HTR-8/SVneo (cell line): ENCODE measurements around the gene NLRP1.
A peak's percentile ranks its signal among the peaks of the same experiment; 100 is the strongest.

ENCODE experiments used
- DNase-seq: peaks from one replicate; pipeline ENCODE4 v3.0.0; 2011; ENCODE audit warnings: low spot score, mixed read lengths; ENCODE audit not compliant: insufficient read length
- FAIRE-seq: peaks from 2 replicates; lab custom pipeline; 2011; peaks lifted over from hg19 to GRCh38; lab: Jason Lieb, UNC

The NLRP1 gene

GRCh38 chr17:5558815-5559785 is 25.2 kb downstream of the NLRP1 start:
- no peak for DNase-seq
- FAIRE-seq = no peak

DNA sequence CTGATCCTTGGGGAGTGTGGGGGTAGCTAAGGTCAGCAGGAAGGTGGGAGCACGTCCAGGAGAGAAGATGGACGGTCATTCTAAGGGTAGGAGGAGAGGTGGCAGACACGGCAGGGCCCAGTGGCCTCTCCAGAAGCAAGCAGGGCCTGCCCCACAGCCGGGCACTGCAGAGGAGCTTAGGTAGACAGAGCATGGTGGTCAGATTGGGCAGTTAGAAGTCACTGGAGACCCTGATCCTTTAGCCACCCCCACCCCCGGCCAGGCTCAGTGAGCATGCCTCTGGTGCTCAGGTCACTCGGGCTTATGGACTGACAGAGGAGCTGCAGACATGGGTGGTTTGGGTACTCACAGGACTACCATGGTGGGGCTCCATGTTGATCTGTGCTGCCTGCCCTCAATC is 26.3 kb downstream of the NLRP1 start:
- FAIRE-seq (no peak), DNase-seq (no peak)

DNA sequence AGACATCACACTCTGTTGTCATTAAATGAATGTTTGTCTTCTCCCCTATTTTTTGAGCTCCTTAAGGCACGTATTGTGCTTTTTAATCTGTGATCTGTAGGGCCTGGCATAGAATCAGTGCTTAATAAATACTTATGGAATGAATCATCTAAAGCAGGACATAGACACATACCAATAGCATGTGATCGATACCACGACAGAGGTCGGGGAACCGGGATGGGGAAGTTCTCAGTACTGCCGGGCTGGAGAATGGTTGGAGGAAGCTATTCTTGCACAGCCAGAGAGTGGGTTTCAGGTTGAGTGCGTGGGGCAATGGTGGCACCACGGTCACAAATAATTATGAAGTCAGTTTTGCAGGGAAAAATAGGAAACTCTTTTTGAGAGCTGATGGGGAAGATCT is 26.8 kb downstream of the NLRP1 start:
- FAIRE-seq (peak; percentile 36), DNase-seq (peak; percentile 47)

DNA sequence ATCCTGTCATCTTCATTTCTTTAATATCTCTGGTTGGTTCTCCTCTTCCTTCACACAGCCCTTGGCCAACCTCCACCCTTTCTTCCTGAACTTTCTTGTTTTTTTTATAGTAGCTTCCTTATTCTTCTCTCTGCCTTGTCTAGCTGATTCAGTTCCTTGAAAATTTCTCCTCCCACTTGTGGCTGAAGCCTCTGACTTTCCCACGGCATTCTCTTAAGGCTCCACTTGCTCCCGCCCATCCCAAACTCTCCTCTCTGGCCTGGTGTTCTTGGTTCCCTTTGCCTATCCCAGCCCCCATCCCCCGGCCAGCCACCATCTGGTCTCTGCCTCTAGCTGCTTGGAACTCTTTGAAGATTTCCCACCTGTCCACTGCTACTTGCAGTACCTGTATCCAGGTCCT is 29.1 kb downstream of the NLRP1 start:
- FAIRE-seq (no peak), DNase-seq (no peak)

- DNase-seq (no peak), FAIRE-seq (no peak)
These were observed 30.8 kb downstream of the NLRP1 start for GRCh38 chr17:5553479-5553878.

- DNase-seq = no peak
- FAIRE-seq = no peak
These were observed 31.5 kb downstream of the NLRP1 start for GRCh38 chr17:5552841-5553240.

- peak; percentile 95 for FAIRE-seq
These were observed 39.0 kb downstream of the NLRP1 start for GRCh38 chr17:5545051-5545987.

GRCh38 chr17:5544115-5544514 is 40.2 kb downstream of the NLRP1 start:
- FAIRE-seq (no peak), DNase-seq (no peak)

More at GRCh38 chr17:5545051-5545987, 39.0 kb downstream of the NLRP1 start:
- no peak for DNase-seq

DNA sequence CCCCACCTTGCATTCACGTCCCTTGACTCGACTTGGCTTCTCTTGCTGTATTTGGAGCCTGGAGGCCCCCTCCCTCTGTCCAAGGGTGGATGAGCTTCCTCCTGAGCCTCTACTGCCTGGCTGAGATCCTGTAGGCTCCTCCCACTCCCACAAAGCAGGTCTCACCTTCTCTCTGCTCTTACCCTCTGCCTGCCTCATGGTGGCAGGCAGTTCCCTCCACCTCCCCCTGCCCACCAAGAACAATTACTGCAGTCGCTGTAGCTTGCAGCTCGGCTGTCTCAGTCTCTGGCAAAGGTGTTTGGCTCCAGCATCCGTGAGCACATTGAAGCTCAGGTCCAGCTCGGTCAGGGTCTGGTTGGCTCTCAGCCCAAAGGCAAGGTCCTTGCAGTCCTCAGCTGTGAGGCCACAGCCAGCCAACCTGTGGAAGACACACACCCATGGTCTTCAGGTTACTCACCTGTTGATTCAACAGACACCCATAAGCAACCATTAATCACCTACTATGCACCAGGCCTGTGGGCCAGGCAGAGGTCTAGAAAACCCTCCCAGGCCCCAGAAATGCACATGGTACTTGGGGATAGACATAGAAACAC is 42.6 kb downstream of the NLRP1 start:
- DNase-seq (no peak), FAIRE-seq (no peak)

DNA sequence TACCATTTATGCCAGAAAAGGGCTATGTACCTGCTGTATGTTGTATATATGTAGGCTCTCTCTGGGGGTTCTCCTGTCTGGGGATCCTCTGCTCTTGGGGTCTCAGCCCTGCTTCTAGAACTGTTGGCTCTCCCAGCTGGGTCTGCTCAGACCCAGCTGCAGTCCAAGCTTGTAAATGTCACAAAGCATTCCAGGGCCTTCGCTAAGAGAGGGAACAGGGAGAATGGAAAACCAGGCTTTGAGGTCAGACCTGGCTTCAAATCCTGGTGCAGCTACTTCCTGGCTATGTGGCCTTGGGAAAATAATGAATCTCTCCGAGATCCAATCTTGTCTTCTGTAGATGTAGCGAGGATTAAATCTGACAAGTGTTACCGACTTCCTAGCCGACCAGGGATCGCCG is 44.0 kb downstream of the NLRP1 start:
- DNase-seq = no peak
- FAIRE-seq = no peak

DNA sequence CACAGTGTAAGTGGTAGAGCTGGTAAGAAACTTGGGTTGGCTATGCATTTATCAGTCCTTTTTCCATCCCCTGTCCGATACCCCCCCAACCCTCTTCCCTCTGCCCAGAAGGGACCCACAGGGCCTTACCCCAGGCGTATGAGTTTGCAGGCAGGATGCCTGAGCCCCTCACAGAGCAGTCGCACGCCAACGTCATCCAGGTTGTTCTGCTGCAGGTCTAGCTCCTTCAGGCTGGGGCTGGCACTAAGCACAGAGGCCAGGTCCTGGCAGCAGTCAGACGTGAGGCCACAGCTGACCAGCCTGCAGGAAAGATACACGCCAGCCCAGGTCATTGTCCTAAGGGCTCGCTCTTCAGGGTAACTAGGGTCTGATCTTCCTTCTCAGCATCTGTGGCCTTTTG is 45.0 kb downstream of the NLRP1 start:
- no peak for DNase-seq
- FAIRE-seq = no peak

DNA sequence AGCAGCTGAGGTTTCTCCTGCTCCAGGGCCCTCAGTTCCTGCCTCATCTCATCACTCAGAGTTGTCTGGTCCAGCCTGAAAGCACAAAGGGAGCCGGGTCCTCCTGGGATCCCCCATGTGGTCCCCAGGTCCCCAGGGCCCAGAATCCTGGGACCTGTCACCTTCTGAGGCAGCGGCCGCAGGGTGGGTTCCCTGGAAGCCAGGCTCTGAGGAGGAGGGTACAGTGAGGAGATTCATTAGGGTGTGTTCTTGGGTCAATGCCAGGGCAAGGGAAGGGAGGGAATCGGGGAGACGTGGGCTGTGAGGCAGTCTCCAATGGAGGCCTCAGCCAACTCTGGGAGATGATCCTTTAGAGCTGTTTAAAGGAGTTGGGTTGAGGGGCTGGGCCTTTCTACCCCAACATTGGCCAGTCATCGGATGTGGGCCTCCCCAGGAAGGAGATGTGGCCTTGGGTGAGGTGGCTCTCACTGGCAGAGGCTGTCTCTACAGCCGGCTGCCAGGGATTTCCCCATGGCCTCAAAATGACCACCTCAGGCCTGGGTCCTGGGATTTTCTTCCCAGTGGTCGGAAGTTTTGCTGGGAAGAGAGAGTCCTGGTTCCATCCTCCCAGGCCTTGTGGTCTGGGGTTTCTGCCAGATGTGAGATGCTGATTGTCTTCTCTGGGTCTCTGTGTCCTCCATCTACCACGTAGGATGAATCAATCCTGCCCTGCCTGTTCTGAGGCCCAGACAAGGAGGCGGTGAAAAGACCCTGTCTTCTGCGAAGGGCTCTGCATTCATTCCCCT is 47.3 kb downstream of the NLRP1 start:
- FAIRE-seq = no peak
- no peak for DNase-seq

DNA sequence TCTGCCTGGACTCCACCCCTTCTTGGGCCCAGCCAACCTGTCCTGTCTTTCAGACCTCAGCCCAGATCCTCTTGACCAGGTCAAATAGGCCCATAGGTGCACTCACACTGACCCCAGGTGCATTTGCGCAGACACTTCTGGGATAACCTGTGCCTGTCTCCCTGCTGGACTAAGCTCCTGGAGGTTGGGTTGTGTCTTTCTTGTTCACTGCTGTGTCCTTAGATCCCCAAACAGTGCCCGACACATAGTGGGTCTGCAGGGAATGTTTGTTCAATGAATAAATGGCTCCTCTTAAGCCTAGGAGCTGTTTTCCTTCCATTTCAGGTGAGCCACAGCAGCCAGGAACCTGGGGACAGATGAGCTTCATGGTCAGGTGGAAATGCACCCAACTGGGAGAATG is 48.9 kb downstream of the NLRP1 start:
- no peak for DNase-seq

DNA sequence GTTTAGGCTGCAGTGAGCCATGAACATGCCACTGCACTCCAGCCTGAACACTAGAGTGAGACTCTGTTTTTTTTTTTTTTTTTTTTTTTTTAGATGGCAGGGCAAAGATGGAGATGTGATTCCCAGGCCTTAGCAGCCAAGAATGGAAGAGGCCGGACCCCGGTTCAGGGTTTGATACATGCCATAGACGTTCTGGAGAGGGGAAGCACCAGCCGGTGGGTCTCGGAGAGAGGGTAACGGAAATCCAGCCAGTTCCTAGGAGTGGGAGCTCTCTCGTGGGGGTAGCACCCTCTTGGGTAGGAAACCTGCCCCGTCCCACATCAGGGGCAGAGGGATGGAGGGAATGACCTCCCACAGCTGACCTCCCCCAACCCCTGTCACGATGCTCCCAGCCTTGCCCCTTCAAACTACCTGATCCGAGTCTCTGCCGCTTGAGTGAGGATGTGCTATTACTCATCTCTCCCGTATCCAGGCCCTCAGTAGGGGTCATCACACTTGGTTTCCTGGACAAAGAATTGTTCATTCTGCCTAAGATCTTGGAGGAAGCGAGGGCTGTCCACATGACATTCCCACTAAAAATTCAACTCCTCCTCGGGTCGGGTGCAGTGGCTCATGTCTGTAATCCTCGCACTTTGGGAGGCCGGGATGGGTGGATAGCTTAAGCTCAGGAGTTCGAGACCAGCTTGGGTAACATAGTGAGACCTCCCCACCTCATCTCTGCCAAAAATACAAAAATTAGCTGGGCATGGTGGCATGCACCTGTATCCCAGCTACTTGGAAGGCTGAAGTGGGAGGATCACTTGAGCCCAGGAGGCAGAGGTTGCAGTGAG is 50.6 kb downstream of the NLRP1 start:
- FAIRE-seq = peak; percentile 26

More for the DNA sequence above, 48.9 kb downstream of the NLRP1 start:
- FAIRE-seq = no peak

DNA sequence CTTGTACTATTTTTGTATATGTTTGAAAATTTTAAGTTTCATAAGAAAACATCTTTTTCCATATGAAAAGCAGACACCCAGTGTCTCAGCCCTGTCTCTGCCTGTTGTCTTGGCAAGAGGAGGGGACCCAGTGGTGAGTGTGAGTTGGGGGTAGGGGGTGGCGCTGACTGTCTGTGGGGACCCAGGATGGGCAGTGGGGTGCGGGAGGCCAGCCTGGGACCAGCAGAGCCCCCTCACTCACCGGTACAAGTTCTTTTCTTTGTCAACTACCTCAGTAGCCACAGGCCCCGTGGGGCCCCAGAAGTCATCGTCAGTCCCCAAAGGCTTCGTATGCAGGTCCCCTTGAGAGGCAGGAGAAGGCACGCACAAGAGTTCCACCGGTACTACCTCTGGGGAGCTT is 51.7 kb downstream of the NLRP1 start:
- no peak for FAIRE-seq
- no peak for DNase-seq

More for the DNA sequence above, 50.6 kb downstream of the NLRP1 start:
- DNase-seq = no peak

- FAIRE-seq = no peak
- no peak for DNase-seq
These were observed 53.3 kb downstream of the NLRP1 start for GRCh38 chr17:5531085-5531418.

DNA sequence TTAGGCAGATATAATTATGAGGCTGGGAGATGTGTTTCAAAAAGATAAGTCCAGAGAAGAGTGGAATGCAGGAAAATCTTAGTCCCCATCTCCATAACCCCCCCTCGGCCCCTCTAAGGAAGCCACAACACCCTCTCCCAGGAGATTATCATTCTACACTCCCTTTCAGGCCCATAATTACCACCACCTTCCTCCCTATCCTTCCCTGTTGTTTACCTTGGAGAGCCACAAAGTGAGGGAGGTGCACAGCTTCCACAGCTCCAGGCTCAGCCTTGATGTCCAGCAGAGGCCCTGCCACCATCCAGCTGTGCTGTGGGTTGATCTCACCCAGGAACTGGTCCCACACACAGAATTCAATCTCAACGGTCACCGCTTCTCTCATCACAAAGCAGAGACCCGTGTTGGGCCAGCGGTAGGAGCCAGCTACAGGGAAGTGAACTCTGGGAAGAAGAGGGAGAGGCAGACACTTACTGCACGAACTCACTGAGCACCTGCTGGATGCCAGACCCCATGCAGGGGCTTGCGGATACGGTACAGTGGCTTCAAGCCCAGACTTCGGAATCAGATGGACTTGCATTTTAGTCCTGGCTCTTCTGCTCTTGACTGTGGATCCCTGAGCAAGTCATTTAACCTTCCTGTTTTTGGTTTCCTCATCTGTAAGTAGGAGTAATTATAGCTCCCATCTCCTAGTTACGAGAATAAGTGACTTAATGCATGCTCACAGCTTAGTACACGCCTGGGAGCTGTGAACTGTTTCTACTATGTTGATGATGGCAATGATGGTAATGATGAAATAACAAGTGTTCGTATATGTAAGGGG is 53.8 kb downstream of the NLRP1 start:
- FAIRE-seq (no peak), DNase-seq (no peak)

- FAIRE-seq = no peak
- no peak for DNase-seq
These were observed 56.6 kb downstream of the NLRP1 start for GRCh38 chr17:5527601-5528250.
